DOHH2 (cell line): Measurements from ENCODE around the gene CACNA1D.

ENCODE experiments used
- H3F3A ChIP-seq: fragments of 200-600 bp; sonication (generic), shearing (Covaris generic); 2 replicates; pipeline ENCODE4 v1.6.0; 2016; ENCODE audit warnings: antibody characterized with exemption, mild to moderate bottlenecking; ENCODE audit not compliant: control insufficient read depth, insufficient read depth
- H3K27ac ChIP-seq: fragments of 200-600 bp; sonication (generic); 2 replicates; pipeline ENCODE4 v1.5.1; 2014; ENCODE audit warnings: low read depth, mild to moderate bottlenecking, low read length, moderate library complexity
- H3K27me3 ChIP-seq: fragments of 200-600 bp; sonication (generic); 2 replicates; pipeline ENCODE4 v1.6.1; 2014; ENCODE audit warnings: mild to moderate bottlenecking, low read length, mixed read lengths; ENCODE audit not compliant: control insufficient read depth
- H3K36me3 ChIP-seq: fragments of 200-600 bp; sonication (generic); 2 replicates; pipeline ENCODE4 v1.6.1; 2014; ENCODE audit warnings: mild to moderate bottlenecking, low read length, moderate library complexity, mixed read lengths; ENCODE audit not compliant: control insufficient read depth
- H3K4me1 ChIP-seq: fragments of 200-600 bp; sonication (generic); 2 replicates; pipeline ENCODE4 v1.6.1; 2014; ENCODE audit warnings: mild to moderate bottlenecking, low read length, mixed read lengths; ENCODE audit not compliant: control insufficient read depth
- H3K4me2 ChIP-seq: fragments of 200-600 bp; sonication (generic); 2 replicates; pipeline ENCODE4 v1.6.0; 2014; ENCODE audit warnings: mild to moderate bottlenecking, low read length, moderate library complexity
- H3K4me3 ChIP-seq: fragments of 200-600 bp; sonication (generic); 2 replicates; pipeline ENCODE4 v1.5.1; 2014; ENCODE audit warnings: mild to moderate bottlenecking, low read length, mixed read lengths
- H3K79me2 ChIP-seq: fragments of 200-600 bp; sonication (generic); 2 replicates; pipeline ENCODE4 v1.6.1; 2014; ENCODE audit warnings: mild to moderate bottlenecking, low read length, mixed read lengths; ENCODE audit not compliant: control insufficient read depth
- H3K9me2 ChIP-seq: fragments of 200-600 bp; sonication (generic); replicated peaks from 2 replicates; pipeline ENCODE4 v1.6.1; 2014; ENCODE audit warnings: mild to moderate bottlenecking, low read length, mixed read lengths; ENCODE audit not compliant: control insufficient read depth
- H3K9me3 ChIP-seq: fragments of 200-600 bp; sonication (generic); 2 replicates; pipeline ENCODE4 v1.6.1; 2014; ENCODE audit warnings: antibody characterized with exemption, low read length, mixed read lengths; ENCODE audit not compliant: control insufficient read depth, insufficient read depth
- H4K20me1 ChIP-seq: fragments of 200-600 bp; sonication (generic); 2 replicates; pipeline ENCODE4 v1.6.0; 2014; ENCODE audit warnings: low read depth, mild to moderate bottlenecking, antibody characterized with exemption, low read length, moderate library complexity; ENCODE audit not compliant: control insufficient read depth, insufficient read depth
- CTCF ChIP-seq: fragments of 200-600 bp; sonication (generic); IDR thresholded peaks from one replicate; pipeline ENCODE4 v1.5.1; 2014; ENCODE audit warnings: antibody characterized with exemption, mild to moderate bottlenecking, low read depth, low read length; ENCODE audit not compliant: poor library complexity, severe bottlenecking
- EZH2phosphoT487 ChIP-seq: fragments of 200-600 bp; sonication (generic); IDR thresholded peaks from 2 replicates; pipeline ENCODE4 v1.6.1; 2017; ENCODE audit warnings: borderline replicate concordance, mild to moderate bottlenecking, antibody characterized with exemption, low read length, moderate library complexity, mixed read lengths

Gene CACNA1D

GRCh38 chr3:53506763-53507145 lies 12.3 kb downstream of the CACNA1D start:
- Histone ChIP-seq H3K27ac (no peak overlapping the region), H3K36me3 (no peaks in the 10 kb centered on the region), H3K4me3 (no peak overlapping the region), H3K4me1 (no peaks in the 10 kb centered on the region), H4K20me1 (no peaks in the 10 kb centered on the region), H3K4me2 (no peak overlapping the region), H3K9me3 (no peaks in the 10 kb centered on the region), H3K79me2 (no peaks in the 10 kb centered on the region), H3F3A (no peaks in the 10 kb centered on the region), H3K9me2 (no peaks in the 10 kb centered on the region), H3K27me3 (peaks cover 2% of the 10 kb centered on the region; the same call in 1 of the 2 replicates)
- TF ChIP-seq CTCF (no peak), EZH2phosphoT487 (no peak)

- TF ChIP-seq EZH2phosphoT487 (no peak), CTCF (no peak)
- no peak overlapping the region for H3K4me2 ChIP-seq
- H3K79me2 ChIP-seq: no peaks in the 10 kb centered on the region
- H3F3A ChIP-seq: no peaks in the 10 kb centered on the region
- H3K9me3 ChIP-seq: no peaks in the 10 kb centered on the region
- no peak overlapping the region for H3K27ac ChIP-seq
- H3K4me3 ChIP-seq: no peak overlapping the region
- H3K36me3 ChIP-seq: no peaks in the 10 kb centered on the region
- H4K20me1 ChIP-seq: no peaks in the 10 kb centered on the region
- peaks cover 9% of the 10 kb centered on the region; the same call in 1 of the 2 replicates for H3K27me3 ChIP-seq
- H3K4me1 ChIP-seq: no peaks in the 10 kb centered on the region
- no peaks in the 10 kb centered on the region for H3K9me2 ChIP-seq
These were observed 15.1 kb downstream of the CACNA1D start for GRCh38 chr3:53509494-53509893.

- H4K20me1 ChIP-seq: no peaks in the 10 kb centered on the region
- no peaks in the 10 kb centered on the region for H3K79me2 ChIP-seq
- peaks cover 9% of the 10 kb centered on the region; the same call in 1 of the 2 replicates for H3K27me3 ChIP-seq
- H3K27ac ChIP-seq: no peak overlapping the region
- no peaks in the 10 kb centered on the region for H3K36me3 ChIP-seq
- H3K9me2 ChIP-seq: no peaks in the 10 kb centered on the region
- H3K4me2 ChIP-seq: no peak overlapping the region
- no peaks in the 10 kb centered on the region for H3K9me3 ChIP-seq
- H3K4me3 ChIP-seq: no peak overlapping the region
- TF ChIP-seq CTCF: no peak
- TF ChIP-seq EZH2phosphoT487: no peak
- H3K4me1 ChIP-seq: no peaks in the 10 kb centered on the region
- no peaks in the 10 kb centered on the region for H3F3A ChIP-seq
These were observed 16.1 kb downstream of the CACNA1D start for GRCh38 chr3:53510508-53510907.

- H3K9me3 ChIP-seq: no peaks in the 10 kb centered on the region
- H3K36me3 ChIP-seq: no peaks in the 10 kb centered on the region
- no peaks in the 10 kb centered on the region for H3K4me1 ChIP-seq
- no peak overlapping the region for H3K27ac ChIP-seq
- H3K9me2 ChIP-seq: no peaks in the 10 kb centered on the region
- no peaks in the 10 kb centered on the region for H4K20me1 ChIP-seq
- H3K79me2 ChIP-seq: no peaks in the 10 kb centered on the region
- H3K27me3 ChIP-seq: peaks cover 9% of the 10 kb centered on the region; the same call in 1 of the 2 replicates
- no peak overlapping the region for H3K4me3 ChIP-seq
- TF ChIP-seq EZH2phosphoT487: no peak
- no peak for TF ChIP-seq CTCF
- no peak overlapping the region for H3K4me2 ChIP-seq
- H3F3A ChIP-seq: no peaks in the 10 kb centered on the region
These were observed 16.8 kb downstream of the CACNA1D start for GRCh38 chr3:53511246-53511645.
